Measurements from ENCODE around the gene TBX19.

TBX19 gene

GRCh38 chr1:168360151-168361021 is 79.7 kb downstream of the TBX19 start:
- no peak for TF ChIP-seq JUND (IDR thresholded peaks at IDR 0.05; ENCODE audit: low read depth)
- in situ Hi-C loops (cut with HindIII; ENCODE audit: low pct_unique_long_range_greater_than_20kb, low sequenced_read_pairs): no loop called here
- no peak for DNase-seq (ENCODE audit: low read depth in 1 of 2, low spot score in 1 of 2)

DNA sequence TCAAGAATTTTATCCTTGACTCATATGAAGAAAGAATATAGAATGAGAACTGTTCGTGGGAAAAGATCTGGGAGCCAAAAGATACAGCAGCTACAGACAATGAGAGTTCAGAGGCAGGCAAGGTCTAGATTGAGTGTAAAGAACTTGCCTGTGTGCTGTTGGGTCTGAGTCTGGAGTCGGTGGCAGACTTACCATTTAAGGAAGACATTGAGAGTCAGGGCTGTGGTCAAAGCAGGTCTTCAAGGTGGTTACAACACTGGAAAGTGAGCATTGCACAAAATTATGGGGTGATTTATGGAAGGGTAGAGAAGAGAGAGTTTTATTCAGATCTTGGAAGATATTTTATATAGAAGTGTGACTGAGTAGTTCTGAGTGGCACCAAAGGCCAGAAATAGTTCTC is 80.6 kb downstream of the TBX19 start:
- no peak for TF ChIP-seq JUND (IDR thresholded peaks at IDR 0.05; ENCODE audit: low read depth)
- in situ Hi-C loops (cut with HindIII; ENCODE audit: low pct_unique_long_range_greater_than_20kb, low sequenced_read_pairs): no loop called here
- DNase-seq (ENCODE audit: low read depth in 1 of 2, low spot score in 1 of 2): no peak

- DNase-seq (ENCODE audit: low read depth in 1 of 2, low spot score in 1 of 2): peak in 1 of 2 experiments; percentile 36
- TF ChIP-seq JUND (IDR thresholded peaks at IDR 0.05; ENCODE audit: low read depth): no peak
- in situ Hi-C loops (cut with HindIII; ENCODE audit: low pct_unique_long_range_greater_than_20kb, low sequenced_read_pairs): no loop called here
Measured at GRCh38 chr1:168362991-168363390, 82.3 kb downstream of the TBX19 start.
